HG03571 (cell line): ENCODE results near the gene RNLS.

Source experiments
- ATAC-seq: cut with Tn5 transposase; IDR thresholded peaks from one replicate; pipeline ENCODE4 v1.9.1; 2021; ENCODE audit not compliant: unreplicated experiment

Gene RNLS

GRCh38 chr10:88553116-88553752 lies 29.9 kb downstream of the RNLS start:
- ATAC-seq, result peak; percentile 61

- no peak for ATAC-seq
Observed at GRCh38 chr10:88551246-88551645, 31.9 kb downstream of the RNLS start.

GRCh38 chr10:88546497-88546896 lies 36.6 kb downstream of the RNLS start:
- ATAC-seq, result no peak

GRCh38 chr10:88545359-88545758 lies 37.8 kb downstream of the RNLS start:
- ATAC-seq, result no peak

- no peak for ATAC-seq
Observed at GRCh38 chr10:88544140-88544870, 38.8 kb downstream of the RNLS start.

GRCh38 chr10:88542522-88542921 lies 40.6 kb downstream of the RNLS start:
- no peak for ATAC-seq

GRCh38 chr10:88541116-88541626 lies 41.9 kb downstream of the RNLS start:
- ATAC-seq, result no peak

GRCh38 chr10:88540351-88540750 lies 42.8 kb downstream of the RNLS start:
- ATAC-seq, result no peak

- ATAC-seq, result no peak
Observed at GRCh38 chr10:88538048-88538447, 45.1 kb downstream of the RNLS start.

- no peak for ATAC-seq
Observed at GRCh38 chr10:88537322-88537721, 45.8 kb downstream of the RNLS start.

- ATAC-seq, result no peak
Observed at GRCh38 chr10:88536437-88536836, 46.7 kb downstream of the RNLS start.

GRCh38 chr10:88534072-88534665 lies 48.9 kb downstream of the RNLS start:
- ATAC-seq, result no peak

- no peak for ATAC-seq
Observed at GRCh38 chr10:88531392-88532052, 51.6 kb downstream of the RNLS start.

GRCh38 chr10:88530629-88531391 lies 52.3 kb downstream of the RNLS start:
- ATAC-seq, result no peak

GRCh38 chr10:88530093-88530492 lies 53.0 kb downstream of the RNLS start:
- ATAC-seq, result no peak

GRCh38 chr10:88528806-88529570 lies 54.1 kb downstream of the RNLS start:
- no peak for ATAC-seq

GRCh38 chr10:88528201-88528600 lies 54.9 kb downstream of the RNLS start:
- no peak for ATAC-seq

- no peak for ATAC-seq
Observed at GRCh38 chr10:88527245-88527644, 55.9 kb downstream of the RNLS start.

GRCh38 chr10:88526501-88527105 lies 56.5 kb downstream of the RNLS start:
- no peak for ATAC-seq
